ENCODE data around the gene VMP1.
"Not testable (repeated sequence)": the region's sequence is repeated elsewhere in the genome, so short reads cannot be mapped to it uniquely, and the experiment has no call there.

The VMP1 gene

DNA sequence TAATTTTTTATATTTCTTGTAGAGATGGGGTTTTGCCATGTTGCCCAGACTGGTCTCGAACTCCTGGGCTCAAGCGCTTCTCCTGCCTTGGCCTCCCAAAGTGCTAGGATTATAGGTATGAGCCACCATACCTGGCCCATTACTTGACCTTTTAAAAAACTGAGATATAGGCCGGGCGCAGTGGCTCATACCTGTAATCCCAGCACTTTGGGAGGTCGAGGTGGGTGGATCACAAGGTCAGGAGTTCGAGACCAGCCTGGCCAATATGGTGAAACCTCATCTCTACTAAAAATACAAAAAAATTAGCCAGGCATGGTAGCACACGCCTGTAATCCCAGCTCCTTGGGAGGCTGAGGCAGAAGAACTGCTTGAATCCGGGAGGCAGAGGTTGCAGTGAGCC lies 166.0 kb downstream of the VMP1 start:
- DNase-seq: not testable (repeated sequence)

DNA sequence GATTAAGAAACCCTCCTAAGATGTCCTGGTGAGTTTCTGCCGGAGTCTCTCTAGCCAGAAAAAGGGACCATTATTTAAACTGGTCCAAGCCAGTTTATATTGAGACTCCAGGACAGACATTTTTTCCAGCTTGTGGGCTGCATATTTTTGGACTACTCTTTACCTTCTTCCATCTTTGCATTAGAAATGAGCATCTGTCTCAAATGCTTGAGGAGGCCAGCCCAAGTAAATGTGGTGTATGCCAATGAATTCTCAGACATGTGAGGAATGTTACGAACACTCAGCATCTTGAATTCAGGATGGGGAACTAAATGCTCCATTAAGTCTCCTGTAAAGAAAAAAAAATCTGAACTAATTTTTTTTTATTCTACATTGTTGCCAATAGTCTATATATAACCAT lies 166.9 kb downstream of the VMP1 start:
- DNase-seq: no peak

DNA sequence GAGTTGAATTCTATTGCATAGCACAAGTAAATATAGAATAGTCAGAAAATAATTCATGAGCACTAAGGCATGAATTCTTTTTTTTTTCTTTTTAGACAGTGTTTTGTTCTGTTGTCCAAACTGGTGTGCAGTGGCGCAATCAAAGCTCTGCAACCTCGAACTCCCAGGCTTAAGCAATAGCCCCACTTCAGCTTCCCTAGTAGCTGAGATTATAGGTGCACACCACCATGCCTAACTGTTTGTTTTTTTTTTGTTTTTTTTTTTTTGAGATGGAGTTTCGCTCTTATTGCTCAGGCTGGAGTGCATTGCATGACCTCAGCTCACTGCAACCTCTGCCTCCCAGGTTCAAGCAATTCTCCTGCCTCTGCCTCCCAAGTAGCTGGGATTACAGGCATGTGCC lies 168.7 kb downstream of the VMP1 start:
- no peak for DNase-seq

DNA sequence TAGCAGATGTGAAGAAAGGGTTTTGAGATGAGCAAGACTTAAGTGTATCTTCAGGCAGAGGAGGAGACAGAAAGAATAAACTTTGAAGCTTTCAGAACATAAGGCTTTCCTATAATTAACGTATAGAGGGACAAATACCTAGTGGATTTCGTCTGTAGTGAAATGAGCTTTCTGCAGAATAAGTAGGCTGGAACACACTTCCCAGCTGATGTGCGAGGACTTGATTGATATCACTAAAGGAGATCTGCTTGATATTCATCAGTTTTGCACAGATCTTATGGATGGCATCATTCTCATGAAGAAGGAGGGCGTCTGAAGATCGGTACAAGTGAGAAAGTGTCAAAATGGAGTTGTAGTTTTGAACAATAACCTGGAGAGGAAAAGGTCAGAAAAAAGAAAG lies 170.5 kb downstream of the VMP1 start:
- DNase-seq: no peak

DNA sequence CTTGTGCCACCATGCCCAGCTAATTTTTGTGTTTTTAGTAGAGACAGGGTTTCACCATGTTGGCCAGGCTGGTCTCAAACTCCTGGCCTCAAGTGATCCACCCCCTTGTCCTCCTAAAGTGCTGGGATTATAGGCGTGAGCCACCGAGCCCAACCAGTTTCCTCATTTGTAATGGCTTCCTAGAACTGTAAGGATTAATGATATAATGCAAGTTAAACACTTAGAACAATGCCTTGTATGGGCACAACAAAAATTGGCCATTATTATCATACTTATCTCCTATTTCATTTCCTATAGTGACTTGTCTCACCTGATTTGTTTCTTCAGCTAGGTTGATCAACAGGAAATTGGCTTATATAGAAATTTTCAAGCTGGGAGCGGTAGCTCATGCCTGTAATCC lies 171.2 kb downstream of the VMP1 start:
- DNase-seq: no peak

DNA sequence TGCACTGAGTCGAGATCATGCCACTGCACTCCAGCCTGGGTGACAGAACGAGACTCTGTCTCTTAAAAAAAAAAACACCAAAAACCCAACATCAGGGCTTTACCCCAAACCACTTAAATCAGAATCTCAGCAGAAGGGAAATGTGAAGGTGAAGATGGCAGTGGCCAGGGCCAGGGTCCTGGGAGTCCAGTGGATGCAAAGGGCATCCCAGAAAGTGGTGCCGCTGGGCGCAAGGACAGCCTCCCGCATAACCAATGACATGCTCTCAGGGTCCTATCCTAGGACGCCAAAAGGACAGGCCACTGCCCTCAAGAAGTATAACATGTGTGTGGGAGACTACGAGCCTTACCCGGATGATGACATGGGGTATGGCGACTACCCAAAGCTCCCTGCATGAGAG lies 177.4 kb downstream of the VMP1 start:
- no peak for DNase-seq

DNA sequence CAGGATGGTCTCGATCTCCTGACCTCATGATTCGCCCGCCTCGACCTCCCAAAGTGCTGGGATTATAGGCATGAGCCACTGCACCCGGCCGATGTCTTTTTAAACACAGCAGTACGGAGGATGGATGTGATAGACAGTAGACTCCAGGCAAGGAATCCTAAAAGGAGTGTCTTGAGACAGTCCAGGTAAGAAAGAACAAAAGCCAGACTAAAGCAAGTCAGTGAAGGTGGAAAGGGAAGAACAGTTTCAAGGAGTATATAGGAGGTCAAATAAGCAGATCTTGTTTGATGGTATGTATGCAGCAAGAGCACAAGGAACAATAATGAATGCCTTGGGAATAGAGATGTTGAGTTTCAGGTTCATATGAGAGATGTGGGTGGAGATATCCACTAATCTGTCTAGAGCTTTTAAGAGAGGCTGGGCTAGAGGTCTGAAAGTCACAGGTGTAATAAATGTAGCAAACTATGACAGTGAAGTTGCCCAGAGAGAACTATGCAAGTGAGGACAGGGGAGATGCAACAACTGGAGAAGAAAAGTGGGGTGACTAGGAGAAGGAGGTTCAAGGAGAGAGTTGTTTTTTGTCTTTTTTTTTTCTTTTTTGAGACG lies 180.8 kb downstream of the VMP1 start:
- no peak for DNase-seq

DNA sequence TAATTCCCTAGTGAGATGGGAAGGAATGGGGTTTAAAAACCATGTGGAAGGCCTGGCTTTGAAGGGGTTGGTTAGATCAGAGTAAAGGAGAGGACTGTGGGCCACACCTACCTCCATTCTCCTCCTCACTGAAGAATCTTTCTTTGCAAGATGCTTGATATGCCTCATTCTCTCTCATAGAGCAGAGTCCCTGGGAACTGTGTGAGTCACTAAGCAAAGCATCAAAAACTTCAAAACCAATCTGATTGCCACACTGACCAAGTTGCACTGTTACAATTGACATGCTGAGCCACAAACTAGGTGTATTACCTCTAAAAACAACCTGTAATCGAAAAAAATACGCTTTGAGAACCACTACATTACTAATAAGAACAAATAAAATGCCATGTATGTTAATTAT lies 183.3 kb downstream of the VMP1 start:
- no peak for DNase-seq

Measured in NCI-H2227 treated with DMSO at 0.1 percent for 48 hours (cell line).